ENCODE results near the gene PSMC3.

PSMC3 gene

DNA sequence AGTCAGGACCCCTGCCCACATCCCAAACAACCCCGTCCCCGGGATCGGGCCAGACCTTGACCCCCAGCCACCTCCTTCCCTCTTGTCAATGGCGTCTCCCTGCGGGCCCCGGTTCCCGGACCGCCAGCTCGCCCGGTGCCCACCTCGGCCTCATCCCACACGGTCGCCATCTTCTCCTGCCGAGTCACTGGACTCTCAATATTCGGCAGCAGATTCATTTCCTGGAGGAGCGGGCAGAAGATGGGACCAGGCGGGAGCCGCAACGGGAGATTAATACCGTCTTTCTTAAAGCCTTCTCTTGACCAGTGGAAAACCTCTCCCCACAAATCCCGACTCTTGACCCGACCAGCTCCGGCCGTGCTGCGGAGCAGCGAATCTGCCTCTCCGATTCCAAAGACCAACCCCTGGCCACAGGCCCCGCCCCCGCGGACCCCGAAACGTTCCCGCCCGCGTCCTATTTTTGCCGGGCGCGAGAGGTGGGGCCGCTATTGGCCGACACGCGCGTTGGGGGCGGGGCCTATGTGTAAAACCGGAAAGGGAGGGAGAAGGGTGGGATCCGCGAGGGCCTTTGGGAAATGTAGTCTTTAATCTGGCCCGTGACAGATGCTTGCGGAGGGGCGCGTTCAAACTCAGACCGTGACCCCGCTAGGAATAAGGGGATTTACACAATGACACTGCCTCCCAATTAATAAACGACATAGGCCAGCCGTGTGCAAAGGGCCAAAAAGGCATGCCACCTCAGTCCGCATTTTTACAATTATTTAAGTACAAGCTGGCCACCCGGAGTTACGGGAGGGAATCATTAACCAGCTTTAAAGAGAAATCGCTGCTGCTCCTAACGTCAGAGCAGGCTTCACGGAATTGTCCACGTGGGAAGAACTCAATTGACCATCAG lies at the start of gene PSMC3:
Gene PSMC3 (minus strand): TSS at position 378 of the 895 bp plus-strand sequence. CDS start 160 bp downstream, at position 218.
- peak; percentile 99 to 100 for DNase-seq

DNA sequence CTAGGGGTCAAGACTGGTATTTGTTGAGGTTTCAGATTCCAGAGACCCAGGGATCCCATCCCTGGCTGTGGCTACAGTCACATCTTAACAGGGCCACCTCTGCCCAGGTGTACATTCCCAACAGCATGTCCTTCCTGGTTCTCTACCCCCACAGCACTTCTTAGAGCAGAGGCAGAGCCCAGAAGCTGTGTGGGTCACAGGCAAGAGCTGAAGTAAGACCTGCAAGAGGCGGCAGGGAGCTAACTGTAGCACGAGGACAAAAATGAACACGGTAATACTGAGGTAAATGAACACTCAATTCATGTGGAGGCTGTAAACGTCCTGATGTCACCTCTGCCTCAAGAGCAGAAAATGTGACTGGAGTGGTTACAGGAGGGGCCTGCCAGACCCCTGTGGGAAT lies 44.4 kb upstream of the PSMC3 start:
- no peak for DNase-seq

DNA sequence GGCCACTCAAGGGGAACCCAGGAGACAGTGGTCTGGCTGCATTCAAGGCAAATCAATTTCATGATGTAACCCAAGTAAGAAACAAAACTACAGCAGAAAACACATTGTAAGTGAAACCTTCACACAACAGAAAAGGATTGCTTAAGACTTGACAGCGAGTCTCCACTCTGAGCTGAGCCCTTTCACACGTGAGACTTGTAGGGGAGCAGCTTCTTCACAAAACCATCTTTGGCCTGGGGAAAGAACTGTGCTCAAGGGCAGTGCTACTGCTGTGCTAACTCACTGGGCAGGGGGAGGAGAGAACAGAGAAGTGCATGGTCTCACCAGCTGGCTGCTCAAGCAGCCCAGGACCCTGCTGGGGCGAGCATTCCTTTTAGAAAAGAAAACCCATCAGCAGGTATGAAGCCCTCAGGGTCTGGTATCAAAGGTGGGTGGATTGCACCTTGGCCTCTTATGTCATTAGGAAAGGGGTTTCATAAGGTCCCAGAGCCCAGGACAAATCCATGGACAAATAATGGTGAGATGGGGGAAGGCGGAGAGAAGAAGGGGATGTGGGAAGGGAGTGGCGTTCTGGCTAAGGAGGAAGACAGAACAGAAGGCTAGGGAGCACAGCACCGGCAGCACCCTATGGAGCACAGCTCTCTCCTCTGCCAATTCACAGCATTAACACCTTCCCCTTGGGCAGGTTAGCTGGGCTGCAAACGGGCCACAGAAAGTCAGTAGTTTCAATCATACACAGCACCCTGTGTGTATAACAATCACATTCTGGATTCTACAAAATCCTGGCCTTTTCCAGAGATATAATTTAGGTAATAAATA lies 43.3 kb upstream of the PSMC3 start:
- no peak for DNase-seq

DNA sequence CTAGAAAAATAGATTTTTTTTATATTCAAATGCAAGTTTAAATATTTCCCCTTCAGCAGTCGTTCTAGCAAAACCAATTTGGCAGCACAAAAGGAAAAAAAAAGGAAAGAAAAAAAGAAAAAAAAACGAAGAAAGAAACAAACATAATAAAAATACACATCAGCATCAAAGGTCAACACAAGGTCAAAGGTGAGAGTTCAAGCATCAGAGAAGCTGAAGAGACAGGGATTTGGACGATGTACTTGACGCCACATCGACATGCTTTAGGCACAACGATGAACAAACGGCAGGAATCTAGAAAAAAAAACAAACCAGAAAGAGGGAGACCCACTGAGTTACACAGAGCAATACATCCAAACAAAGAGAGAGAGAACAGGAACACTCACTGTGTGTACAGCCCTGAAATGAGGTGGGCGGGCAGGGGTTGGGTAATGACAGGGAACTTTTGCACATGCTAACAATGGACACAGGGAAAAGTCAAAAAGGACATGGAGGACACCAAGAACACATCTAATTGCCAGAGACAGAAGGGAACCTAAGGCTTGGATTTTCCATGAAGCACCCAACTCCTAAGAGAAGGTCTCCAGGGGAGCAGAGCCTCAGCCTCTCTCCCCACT lies 42.5 kb upstream of the PSMC3 start:
- no peak for DNase-seq

DNA sequence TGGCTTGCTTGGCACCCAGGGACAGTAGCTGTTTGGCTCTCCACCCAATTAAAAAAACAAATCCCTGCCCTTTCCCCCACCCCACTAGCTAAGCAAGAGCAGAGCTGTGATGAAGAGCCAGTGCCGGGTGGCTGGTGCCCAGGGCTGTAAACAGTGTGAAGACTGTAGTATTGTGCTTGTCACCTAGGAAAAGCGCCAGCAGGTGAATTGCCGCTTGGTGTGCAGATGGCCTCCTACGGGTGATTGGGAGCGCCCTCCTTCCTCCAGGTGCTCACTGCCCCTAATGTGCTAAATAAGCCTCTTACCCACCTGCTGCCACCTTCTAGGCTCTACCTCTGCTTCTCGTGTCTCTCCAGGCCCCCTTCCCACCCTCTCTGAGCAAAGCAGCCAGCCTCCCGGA lies 41.1 kb upstream of the PSMC3 start:
- DNase-seq, result no peak

DNA sequence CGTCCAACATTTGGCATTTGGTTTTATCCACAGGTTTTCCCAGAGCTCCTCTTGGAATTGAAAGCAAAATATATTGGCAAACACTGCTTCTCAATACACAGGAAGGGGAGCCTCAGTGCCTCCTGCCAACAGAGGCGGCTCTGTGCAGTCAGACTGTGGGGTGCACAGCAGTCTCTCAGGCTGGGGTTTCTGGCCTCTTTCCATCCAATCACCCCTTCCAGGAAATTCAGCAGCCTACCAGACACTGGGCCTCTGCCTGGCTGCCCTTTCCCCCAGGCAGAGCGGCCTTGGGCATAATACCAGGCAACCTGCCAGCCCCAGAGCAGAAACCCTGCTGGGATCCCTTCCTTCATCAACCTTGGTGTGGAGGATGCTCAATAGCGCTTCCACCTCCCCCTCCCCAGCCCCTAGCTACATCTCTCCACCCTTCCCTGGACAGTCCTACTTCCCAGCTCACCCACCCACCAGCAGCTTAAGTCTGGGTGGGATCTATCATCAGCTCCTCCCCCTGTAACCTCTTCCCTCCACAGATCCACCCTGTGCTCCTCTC lies 40.5 kb upstream of the PSMC3 start:
- no peak for DNase-seq

DNA sequence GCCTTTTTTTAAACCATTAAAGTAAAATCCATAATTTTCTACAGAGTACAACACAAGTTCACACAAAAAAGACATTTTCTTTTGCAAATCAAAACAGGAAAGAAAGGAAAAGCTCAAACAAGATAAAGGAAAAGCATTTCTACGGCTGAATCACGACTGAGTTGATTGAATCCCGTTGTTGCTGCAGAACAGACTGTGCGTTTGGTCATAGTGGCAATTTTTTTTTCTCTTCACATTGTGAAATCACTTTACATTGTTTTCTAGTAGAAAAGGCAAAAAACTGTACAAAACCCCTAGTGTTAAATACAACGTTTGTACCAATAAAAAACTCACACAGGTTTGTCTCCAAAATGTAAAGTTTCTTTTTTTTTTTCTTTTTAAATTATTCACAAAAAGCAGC lies 40.0 kb upstream of the PSMC3 start:
- DNase-seq, result no peak

DNA sequence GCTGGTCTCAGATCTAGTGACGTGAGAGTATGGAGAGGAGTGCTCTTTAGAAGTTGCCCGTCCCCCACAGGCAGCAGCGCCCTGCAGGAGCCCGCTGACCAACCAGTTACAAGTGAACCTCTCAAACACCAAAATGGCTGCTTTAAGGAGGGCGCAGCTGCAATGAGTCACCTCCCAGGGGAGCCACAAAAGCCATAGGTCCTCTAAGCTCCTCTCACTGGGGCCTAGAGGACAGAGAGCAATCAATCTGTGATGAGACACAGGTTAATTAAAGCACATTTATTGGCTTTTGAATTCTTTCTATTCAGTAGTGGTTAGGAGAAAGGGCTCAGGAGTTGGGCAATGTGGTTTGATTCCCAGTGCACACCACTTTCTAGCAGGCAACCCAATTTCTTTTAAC lies 38.2 kb upstream of the PSMC3 start:
- no peak for DNase-seq

DNA sequence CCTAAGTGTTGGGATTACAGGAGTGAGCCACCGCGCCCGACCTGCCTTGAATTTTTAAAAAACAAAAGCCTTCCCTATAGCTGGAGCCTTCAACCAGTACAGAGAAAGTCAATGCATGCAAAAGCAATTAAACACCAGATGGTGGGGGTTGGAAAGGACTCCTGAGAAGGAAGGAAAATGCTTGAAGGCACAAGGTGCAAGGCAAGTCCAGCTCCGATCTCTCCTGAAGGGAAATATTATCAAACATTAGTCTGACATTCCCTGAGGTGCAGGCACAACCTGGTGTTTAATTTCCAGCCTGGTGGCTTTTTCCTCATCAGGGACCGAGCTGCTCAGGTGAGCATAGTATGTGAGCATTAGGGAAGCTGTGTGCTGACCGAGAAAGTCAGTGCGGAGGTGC lies 35.6 kb upstream of the PSMC3 start:
- no peak for DNase-seq

DNA sequence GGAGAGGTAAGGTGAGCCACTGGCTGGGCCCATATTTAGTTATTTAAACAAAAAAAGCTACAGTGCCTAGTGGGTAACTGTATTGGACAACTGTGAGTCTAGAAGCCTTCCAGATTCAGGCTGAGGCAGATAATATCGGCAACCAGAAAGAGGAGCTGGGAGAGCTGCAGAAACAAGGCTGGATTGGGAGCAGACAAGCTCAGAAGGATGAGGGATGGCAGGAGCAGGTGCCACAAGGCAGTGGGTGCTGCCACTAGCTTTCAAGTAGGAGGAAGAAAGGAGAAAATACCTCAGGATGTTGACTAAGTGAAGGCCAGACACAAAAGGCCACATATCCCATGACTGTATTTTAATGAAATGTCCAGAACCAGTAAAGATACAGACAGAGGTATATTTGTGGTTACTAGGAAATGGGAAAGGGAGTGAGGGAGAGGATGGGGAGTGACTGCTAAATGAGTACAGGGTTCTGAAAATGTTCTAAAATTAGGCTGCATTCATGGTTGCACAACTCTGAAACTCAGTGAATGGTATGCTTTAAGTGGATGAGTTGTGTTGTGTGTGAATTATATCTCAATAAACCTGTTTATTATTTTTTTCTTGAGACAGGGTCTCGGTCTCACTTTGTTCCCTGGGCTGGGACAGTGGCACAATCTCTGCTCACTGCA lies 34.5 kb upstream of the PSMC3 start:
- DNase-seq, result no peak

DNA sequence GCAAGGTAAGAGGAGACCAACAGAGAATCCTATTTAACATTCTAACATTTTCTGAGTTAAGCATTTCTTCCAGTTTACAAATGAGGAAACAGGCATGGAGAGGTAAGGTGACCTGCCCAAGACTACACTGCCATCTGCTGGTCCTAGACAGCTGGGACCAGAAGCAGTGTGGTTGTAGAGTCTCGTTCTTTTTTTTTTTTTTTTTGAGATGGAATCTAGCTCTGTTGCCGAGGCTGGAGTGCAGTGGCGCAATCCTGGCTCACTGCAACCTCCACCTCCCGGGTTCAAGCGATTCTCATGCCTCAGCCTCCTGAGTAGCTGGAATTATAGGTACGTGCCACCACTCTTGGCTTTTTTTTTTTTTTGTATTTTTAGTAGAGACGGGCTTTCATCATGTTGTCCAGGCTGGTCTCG lies 28.0 kb upstream of the PSMC3 start:
- peak; percentile 60 to 68 for DNase-seq

DNA sequence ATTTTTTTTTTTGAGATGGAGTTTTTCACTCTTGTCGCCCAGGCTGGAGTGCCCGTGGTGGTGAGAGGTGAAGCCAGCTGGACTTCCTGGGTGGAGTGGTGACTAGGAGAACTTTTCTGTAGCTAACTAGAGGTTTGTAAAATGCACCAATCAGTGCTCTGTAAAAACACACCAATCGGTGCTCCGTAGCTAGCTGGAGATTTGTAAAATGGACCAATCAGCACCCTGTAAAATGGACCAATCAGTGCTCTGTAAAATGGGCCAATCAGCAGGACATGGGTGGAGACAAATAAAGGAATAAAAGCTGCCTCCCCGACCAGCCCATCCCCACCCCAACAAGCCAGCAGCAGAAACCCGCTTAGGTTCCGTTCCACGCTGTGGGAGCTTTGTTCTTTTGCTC lies 27.1 kb upstream of the PSMC3 start:
- no peak for DNase-seq

DNA sequence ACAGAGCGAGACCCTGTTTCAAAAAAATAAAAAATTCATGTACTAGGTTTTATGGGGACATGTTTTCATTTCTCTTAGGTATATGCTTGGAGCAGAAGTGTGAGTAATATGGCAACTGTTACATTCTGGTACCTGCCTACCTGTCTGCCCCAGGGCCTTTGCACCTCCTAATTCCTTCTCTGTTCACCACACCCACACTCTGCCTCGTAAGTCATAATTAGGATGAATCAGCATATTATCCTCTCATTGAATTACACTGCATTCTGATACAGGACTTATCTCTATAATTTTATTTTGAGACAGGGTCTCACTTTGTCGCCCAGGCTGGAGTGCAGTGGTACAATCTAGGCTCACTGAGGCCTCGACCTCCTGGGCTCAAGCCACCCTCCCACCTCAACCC lies 25.8 kb upstream of the PSMC3 start:
- no peak for DNase-seq

DNA sequence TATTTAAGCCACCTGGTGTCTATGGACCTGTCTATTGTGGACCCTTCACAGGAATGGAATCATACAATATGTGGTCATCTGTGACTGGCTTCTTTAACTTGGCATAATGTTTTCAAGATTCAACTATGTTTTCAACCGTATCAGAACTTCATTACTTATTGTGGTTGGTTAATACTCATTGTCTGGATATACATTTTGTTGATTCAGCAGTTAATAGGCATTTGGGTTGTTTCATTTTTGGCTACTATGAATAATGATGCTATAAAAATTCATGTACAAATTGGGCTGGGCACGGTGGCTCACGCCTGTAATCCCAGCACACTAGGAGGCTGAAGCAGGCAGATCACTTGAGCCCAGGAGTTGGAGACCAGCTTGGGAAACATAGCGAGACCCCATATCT lies 25.2 kb upstream of the PSMC3 start:
- DNase-seq, result no peak

DNA sequence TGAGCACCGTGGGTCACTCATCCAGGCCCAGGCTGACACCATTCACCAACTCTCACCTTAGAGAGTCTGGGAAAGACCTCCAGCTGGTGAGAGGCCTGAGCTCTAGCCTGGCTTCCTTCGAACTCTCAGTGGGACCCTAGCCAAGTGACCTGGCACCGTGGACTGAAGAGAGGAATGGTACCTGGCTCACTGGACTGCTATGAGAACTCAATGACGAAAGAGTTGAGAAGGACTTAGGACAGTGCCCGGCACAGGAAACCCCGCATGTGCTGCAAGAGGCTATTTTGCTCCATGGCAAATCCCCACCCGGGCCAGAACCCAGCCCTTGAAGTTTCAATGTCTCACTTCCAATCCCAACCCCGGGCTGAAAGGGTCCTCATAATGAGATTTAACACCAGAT lies 23.3 kb upstream of the PSMC3 start:
- DNase-seq, result no peak

DNA sequence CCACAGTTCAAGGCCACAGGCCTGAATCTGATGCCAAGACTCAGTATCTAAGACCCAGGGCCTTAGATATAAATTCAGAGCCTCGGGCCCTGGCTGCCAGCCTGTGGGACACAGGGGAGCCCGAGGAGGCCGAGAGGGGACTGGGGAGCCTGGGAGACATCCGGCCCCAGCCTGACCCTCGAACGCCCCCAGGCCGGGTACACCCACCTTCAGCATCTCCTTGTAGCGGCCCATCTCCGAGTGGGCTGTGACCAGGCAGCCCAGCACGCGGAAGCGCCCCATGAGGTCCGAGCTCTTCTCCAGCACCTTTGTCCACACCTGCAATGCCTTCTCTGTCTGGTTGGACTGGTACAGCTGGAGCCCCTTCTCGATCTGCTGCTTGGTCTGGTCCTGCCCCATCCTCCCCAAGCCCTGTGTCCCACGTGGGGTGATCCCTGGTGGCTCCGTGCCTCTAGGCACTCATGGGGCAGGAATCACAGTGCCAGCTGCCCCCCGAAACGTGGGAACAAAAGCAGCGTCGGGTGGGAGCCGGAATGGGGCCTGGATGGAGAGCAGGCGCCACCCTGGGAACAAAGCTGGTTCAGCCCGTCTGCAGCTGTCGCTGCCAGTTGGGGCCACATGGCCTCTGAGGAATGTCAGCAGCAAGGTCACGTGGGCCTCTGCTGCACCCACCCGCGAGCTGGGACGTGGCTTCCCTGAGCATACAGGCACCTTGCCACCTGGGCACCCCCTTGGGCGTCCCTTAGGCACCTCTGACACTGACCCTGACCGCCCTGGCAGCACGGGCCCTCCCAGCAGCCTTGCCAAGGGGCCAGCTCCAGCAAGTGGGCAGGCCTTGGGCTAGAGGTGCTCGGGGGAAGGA lies 22.6 kb upstream of the PSMC3 start, which contains the start of gene RAPSN:
Gene RAPSN (minus strand): TSS at position 571 of the 862 bp plus-strand sequence. CDS start 172 bp downstream, at position 399.
- DNase-seq, result no peak

DNA sequence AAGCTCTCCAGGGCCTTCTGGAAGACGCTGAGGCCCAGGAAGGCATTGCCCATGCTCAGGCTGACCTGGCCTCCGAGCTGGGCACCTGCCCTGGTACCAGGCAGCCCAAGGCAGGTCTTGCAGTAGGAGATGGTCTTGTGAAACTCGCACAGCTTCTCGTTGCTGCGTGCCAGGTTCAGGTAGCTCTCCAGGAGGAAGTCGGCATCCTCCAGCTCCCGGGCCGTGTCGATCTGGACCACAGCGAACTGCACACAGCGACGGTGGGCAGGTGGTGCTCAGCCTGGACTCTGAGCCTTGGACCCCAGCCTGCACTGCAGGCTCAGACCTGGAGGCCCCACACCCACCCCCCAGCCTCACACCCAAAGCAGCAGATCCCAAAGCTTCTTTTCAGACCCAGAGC lies 21.7 kb upstream of the PSMC3 start:
- DNase-seq, result no peak

DNA sequence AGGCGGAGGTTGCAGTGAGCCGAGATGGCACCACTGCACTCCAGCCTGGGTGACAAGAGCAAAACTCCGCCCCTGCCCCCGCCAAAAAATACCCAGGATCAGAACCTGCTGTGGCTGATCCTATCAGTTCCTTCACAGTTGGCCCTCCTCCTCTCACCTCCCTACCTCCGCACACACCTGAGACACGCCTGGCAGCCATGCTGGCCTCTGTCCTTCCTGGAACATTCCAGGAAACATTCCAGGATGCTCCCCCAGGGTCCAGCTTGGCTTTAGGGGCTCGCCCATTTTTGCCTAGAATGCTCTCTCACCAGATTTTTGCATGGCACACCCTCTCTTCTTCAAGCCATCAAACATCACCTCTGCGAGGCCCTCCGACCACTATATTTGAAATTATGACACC lies 20.6 kb upstream of the PSMC3 start:
- DNase-seq, result no peak

DNA sequence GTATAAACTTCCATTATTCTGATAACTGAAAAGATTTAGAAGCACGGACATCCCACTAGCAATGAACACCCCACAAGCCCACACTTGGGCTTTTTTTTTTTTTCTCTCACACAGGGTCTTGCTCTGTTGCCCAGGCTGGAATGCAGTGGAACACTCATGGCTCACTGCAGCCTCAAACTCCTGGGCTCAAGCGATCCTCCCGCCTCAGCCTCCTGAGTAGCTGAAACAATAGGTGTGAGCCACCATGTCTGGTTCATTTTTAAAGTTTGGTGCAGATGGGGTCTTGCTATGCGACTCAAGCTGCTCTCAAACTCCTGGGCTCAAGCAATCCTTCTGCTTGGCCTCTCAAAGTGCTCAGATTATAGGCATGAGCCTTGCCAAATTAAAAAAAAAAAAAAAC lies 19.6 kb upstream of the PSMC3 start:
- DNase-seq, result no peak

DNA sequence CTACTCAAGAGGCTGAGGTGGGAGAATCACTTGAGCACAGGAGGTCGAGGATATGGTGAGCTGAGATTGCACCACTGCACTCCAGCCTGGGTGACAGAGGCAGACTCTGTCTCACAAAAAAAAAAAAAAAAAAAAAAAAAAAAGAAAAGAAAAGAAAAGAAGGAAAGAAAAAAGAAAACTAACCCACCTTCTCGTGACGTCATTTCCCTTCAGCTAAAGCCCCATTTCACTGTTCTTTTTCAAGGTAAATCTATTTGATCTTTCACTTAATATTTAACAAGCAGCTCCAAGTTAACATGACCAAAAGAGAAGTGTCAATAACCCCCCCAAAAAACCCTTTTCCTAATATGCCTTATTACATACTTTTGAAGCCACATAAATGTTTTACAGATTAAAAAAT lies 17.6 kb upstream of the PSMC3 start:
- no peak for DNase-seq

DNA sequence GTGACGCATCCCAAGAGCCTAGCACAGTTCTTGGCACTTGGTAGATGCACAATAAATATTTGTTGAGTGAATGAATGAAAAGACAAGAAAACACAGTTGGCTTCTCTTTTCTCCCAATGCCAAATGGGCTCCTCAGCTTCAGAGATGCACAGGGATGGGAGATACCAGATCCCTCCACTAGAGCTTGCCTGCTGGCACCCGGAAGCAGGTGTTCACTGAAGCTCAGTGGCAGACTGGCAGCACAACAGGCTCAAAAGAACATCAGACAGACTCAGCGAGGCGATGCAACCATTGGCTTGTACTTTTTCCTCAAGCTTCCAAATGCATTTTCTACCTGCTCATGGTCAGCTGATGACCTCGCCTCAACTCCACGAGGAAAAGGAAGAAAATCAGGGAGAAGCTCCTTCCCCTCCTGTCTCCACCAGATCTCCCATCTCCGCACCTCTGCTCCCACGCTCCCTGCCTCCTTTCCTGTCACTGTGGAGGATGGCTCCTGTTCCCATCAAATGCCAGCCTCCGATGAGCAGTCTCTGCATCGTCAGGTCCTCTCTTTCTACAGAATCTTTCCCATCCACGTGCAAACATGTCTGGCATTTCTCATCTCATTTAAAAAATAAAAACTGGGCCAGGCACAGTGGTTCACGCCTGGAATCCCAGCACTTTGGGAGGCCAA lies 16.9 kb upstream of the PSMC3 start:
- DNase-seq, result no peak
